GM10847 (cell line): Measurements from ENCODE around the gene GRIK3.

Experiments
- POLR2A ChIP-seq: IDR thresholded peaks from 2 replicates; pipeline ENCODE4 v1.6.1; 2011; ENCODE audit not compliant: insufficient read length; ENCODE audit errors: extremely low read depth

The GRIK3 gene

GRCh38 chr1:36884801-36885200, 149.5 kb downstream of the GRIK3 start:
- TF ChIP-seq POLR2A, result no peak

DNA sequence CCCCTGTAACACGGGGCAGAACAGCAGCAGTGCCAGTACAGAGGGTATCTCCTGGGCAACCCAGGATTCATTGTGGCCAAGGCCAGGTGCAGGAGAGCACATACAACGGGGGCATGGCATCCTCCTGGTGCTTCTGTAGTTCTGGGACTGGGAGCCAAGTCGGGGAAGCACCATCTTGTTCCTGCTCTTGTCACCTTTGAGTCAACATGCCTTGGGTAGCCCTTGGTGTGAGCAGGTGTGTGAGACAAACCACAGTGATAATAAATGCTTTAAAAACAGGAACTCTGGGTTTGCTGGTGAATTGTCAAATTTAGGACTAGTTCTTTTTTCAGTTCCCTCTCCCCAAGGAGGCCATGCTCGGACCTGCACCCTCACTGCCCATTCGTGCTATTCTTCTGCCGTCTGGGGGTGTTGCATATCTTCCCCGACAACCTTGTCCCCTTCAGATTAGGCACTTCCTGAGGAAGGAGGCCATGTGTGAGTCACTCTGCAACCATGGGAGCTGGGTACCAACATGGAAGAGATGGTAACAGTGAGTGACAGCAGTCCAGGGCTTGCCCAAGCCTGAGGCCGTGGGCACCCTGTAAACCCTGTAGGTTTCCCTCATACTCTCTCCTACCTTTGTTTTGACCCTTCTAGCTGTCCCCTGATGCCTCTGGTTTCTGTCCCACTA, 150.2 kb downstream of the GRIK3 start:
- TF ChIP-seq POLR2A, result no peak

- TF ChIP-seq POLR2A, result no peak
Measured at GRCh38 chr1:36883315-36883949, 150.9 kb downstream of the GRIK3 start.

DNA sequence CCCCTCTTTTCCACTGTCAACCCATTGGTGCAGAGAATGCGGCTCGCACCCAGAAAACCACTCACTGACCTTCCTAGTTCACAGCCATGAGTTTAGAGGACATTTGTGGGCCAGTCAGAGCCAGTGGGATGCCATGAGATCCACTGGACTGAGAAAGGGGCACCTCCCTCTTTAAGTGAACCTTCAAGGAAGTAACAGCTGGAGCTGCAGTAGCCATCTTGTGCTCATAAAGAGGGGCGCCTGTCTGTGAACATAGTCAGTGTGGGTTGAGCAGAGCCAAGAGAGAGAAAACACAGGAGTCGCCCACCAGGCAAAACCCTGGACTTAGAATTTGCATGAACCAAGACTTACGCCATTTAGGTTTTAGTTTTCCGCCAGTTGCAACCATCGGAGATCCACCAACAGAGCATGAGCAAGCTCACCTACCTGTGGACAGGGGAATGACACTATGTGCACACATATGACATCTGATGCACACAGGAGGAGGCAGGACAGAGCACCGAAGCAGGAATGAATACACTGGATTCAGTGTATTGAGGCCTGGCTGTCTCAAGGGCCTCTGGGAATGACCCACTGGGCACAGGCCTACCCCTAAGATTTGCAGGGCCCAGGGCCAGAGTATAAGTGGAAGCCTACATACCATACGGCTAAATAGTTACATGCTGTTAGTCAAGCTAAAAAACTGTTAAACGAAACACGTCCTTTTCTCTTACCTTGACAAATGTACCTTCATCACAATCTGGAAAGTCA, 151.6 kb downstream of the GRIK3 start:
- no peak for TF ChIP-seq POLR2A

DNA sequence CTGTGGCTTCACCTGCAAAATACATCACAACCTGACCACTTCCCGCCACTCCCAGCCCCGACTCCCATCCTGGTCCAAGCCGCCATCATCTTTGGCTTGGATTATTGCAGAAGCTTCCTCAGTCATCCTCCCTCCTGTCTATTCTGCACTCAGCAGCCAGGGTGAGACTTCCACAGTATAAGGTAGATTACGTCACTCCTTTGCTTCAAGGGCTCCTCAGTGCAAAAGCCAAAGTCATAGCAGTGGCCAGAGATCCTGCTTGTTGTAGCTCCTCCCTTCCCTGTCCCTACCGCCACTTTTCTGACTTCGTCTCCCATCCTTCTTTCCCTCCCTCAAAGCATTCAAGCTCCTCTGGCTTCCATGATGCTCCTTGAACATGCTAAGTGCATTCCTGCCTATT, 152.8 kb downstream of the GRIK3 start:
- TF ChIP-seq POLR2A, result no peak

GRCh38 chr1:36881068-36881405, 153.3 kb downstream of the GRIK3 start:
- TF ChIP-seq POLR2A, result no peak

GRCh38 chr1:36880155-36881067, 153.9 kb downstream of the GRIK3 start:
- TF ChIP-seq POLR2A, result no peak

DNA sequence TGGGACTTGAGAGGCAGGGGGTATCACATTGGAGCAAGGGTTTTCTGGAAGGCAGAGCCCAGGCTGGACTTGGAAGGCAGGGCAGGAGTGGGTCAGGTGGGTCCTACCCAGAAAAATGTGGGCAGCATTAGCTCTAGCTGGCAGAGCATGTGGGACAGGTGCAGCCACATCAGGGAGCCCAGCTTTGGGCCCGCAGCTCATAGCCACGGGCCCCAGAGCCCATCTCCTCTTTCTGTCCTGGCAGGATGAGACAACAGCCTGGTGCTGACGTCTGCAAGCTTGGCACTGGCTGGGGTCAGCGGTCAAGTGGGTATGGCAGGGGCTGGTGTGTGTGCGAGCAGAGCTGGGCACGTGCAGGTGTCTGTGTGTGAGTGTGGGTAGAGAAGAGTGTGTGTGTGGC, 154.7 kb downstream of the GRIK3 start:
- TF ChIP-seq POLR2A, result no peak

- no peak for TF ChIP-seq POLR2A
Measured at GRCh38 chr1:36876990-36877389, 157.3 kb downstream of the GRIK3 start.

GRCh38 chr1:36874271-36875060, 159.8 kb downstream of the GRIK3 start:
- no peak for TF ChIP-seq POLR2A

- no peak for TF ChIP-seq POLR2A
Measured at GRCh38 chr1:36872858-36873257, 161.5 kb downstream of the GRIK3 start.

GRCh38 chr1:36872126-36872754, 162.1 kb downstream of the GRIK3 start:
- TF ChIP-seq POLR2A, result no peak

DNA sequence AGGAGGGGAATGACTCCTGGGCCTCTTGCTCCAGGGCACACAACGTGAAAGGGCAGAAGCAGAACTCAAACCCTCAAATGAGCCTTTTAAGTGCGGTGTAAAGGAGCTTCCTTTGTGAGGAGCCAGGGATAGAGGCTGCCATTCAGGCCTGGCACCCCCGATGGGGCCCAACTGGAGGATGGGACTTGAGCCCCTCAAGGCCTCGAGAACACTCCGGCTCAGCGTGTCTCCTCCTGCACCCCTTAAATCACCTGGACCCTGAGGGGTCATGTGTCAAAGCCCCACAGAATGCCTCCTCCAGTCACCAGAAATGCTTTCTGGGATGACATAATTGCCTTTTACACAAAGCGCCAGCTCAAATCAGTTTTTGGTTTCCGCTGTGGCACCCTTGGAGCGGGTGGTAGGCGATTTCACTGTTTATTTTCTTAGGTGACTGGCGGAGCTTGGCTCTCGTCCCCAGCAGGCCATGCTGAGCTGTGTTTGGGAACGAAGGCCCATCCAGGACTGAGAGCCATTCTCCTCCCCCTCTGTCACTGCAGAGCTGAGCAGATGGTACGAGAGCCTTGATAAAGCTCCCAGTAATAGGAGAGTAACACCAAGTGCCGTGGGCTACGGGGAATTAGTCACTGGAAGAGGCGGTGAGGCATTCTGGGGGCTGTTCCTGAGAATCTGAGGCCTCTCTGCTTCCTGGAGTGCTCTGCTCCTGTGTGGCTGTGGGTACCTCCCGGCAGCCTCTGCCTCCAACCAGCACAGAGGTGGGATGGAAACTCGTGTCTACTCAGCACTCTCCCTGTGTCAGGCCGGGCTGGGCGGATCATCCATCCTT, 163.0 kb downstream of the GRIK3 start:
- no peak for TF ChIP-seq POLR2A
